Measurements from ENCODE around the gene SELENOS. TPM values are rescaled to one million over a fixed set of nuclear protein-coding genes. Genes with fewer than 3 reads are reported as not detected.

The SELENOS gene
- total and polyA plus RNA-seq, 9 of the 15 experiments (the other 6 are each of a cell fraction or from before 2014, with no cell fraction given) = 24.9 to 57.4 (median 47.9) TPM

GRCh38 chr15:101323793-101324523 is 46.7 kb upstream of the SELENOS start:
- FAIRE-seq = no peak
- Histone ChIP-seq H2AFZ (ENCODE audit: low read depth, low read length) (no peak overlapping the region), H3K4me3 (no peak overlapping the region), H3K27me3 (ENCODE audit: control insufficient read depth in 2 of 2, insufficient read depth in 2 of 2, low read length in 2 of 2) (peaks cover 0 to 29% of the 10 kb centered on the region in 2 experiments; a peak in 3 of 5 replicates), H3K4me1 (replicated peaks in 1 of 2; ENCODE audit: control insufficient read depth in 2 of 2, insufficient read depth in 2 of 2, low read length in 2 of 2) (no peaks in the 10 kb centered on the region), H3K4me2 (ENCODE audit: insufficient read depth, low read length) (no peak overlapping the region), H3K36me3 (ENCODE audit: control insufficient read depth, insufficient read depth, low read length) (no peaks in the 10 kb centered on the region), H3K27ac (ENCODE audit: extremely low read depth, low read depth, low read length) (no peak overlapping the region), H3K79me2 (ENCODE audit: control insufficient read depth, insufficient read depth, low read length) (no peaks in the 10 kb centered on the region), H3K9ac (ENCODE audit: insufficient read depth in 1 of 2, low read depth in 2 of 2, low read length in 2 of 2) (no peak overlapping the region), H3K9me3 (replicated peaks; ENCODE audit: control insufficient read depth, insufficient read depth, low read depth, low read length) (no peaks in the 10 kb centered on the region), H3K9me1 (ENCODE audit: control insufficient read depth, insufficient read depth, low read length) (no peaks in the 10 kb centered on the region), H4K20me1 (replicated peaks; ENCODE audit: control insufficient read depth, insufficient read depth, low read length) (no peaks in the 10 kb centered on the region)
- ATAC-seq = no peak
- in situ Hi-C loops (cut with MboI) = no loop called here
- no TSS peak for BruUV-seq (replicated peaks)
- no peak for DNase-seq (ENCODE audit: extremely low read depth in 1 of 4, low spot score in 3 of 4)
- POLR2A ChIA-PET = interaction anchor here (0.6 to 1.3 kb wide), 4 partner anchors 9 to 406 kb away, joined by 3 to 5 read pairs (median 3); no protein-coding TSS in a partner anchor
- intact Hi-C loops (cut with micrococcal nuclease) = no loop called here
- WGBS (ENCODE audit: insufficient coverage, low coverage, missing lambda C conversion rate) = 55% methylated on average over 17 of the region's 21 CpGs
- CTCF ChIA-PET (ENCODE audit: low intra/inter-chr PET ratio) = no interaction called here
- TF ChIP-seq PHF20 (IDR thresholded peaks at IDR 0.05; ENCODE audit: partially characterized antibody) = no peak
- TF ChIP-seq BCL6 (CRISPR knock-in tag; IDR thresholded peaks at IDR 0.05) = no peak
- no peak for TF ChIP-seq RNF2 (IDR thresholded peaks at IDR 0.05)
- TF ChIP-seq, protein P1, sequence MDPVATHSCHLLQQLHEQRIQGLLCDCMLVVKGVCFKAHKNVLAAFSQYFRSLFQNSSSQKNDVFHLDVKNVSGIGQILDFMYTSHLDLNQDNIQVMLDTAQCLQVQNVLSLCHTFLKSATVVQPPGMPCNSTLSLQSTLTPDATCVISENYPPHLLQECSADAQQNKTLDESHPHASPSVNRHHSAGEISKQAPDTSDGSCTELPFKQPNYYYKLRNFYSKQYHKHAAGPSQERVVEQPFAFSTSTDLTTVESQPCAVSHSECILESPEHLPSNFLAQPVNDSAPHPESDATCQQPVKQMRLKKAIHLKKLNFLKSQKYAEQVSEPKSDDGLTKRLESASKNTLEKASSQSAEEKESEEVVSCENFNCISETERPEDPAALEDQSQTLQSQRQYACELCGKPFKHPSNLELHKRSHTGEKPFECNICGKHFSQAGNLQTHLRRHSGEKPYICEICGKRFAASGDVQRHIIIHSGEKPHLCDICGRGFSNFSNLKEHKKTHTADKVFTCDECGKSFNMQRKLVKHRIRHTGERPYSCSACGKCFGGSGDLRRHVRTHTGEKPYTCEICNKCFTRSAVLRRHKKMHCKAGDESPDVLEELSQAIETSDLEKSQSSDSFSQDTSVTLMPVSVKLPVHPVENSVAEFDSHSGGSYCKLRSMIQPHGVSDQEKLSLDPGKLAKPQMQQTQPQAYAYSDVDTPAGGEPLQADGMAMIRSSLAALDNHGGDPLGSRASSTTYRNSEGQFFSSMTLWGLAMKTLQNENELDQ (CRISPR knock-in tag; IDR thresholded peaks at IDR 0.05; ENCODE audit: borderline replicate concordance) = no peak
- TF ChIP-seq, protein P2, sequence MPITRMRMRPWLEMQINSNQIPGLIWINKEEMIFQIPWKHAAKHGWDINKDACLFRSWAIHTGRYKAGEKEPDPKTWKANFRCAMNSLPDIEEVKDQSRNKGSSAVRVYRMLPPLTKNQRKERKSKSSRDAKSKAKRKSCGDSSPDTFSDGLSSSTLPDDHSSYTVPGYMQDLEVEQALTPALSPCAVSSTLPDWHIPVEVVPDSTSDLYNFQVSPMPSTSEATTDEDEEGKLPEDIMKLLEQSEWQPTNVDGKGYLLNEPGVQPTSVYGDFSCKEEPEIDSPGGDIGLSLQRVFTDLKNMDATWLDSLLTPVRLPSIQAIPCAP (CRISPR knock-in tag; IDR thresholded peaks at IDR 0.05; ENCODE audit: borderline replicate concordance) = no peak
- no peak for TF ChIP-seq THAP12 (CRISPR knock-in tag; IDR thresholded peaks at IDR 0.05)
- no peak for TF ChIP-seq PHF8 (IDR thresholded peaks at IDR 0.05; ENCODE audit: borderline replicate concordance, low read length)
- TF ChIP-seq PRMT5 (CRISPR knock-in tag; IDR thresholded peaks at IDR 0.05) = no peak
- TF ChIP-seq ZBTB11 (CRISPR knock-in tag; IDR thresholded peaks at IDR 0.05) = no peak
- no peak for TF ChIP-seq MIER1 (IDR thresholded peaks at IDR 0.05; ENCODE audit: low read depth)
- no peak for TF ChIP-seq ADNP (tag; IDR thresholded peaks at IDR 0.05)
- no peak for TF ChIP-seq FOXJ2 (tag; IDR thresholded peaks at IDR 0.05)
- TF ChIP-seq DPF2 (IDR thresholded peaks at IDR 0.05) = no peak

All from K562 (cell line).